A549 (cell line): Measurements from ENCODE around the gene TNFAIP2. TPM values are rescaled to one million over a fixed set of nuclear protein-coding genes. Genes with fewer than 3 reads are reported as not detected.

ENCODE experiments used
- ATAC-seq, 2 experiments: fragments of 200-7000 bp in 1 of 2; fragments of >200 bp in 1 of 2; cut with Nextera tagmentation in 1 of 2; cut with Tn5 transposase in 1 of 2; 3 replicates each; pipeline versions ENCODE4 v1.8.0 to v1.9.1; 2018 to 2020; ENCODE audit warnings: mild to moderate bottlenecking in 1 of 2, moderate library complexity in 1 of 2
- CTCF ChIA-PET: fragments of 300-600 bp; sonication (Branson Sonifier 250); formaldehyde crosslinking; extraction: SDS; loops from one replicate; lab custom pipeline; 2021; ENCODE audit warnings: antibody characterized with exemption, inconsistent platforms; lab: Yijun Ruan, JAX
- POLR2A ChIA-PET: fragments of 350-600 bp; formaldehyde crosslinking; extraction: SDS; loops from one replicate; lab custom pipeline; 2021; ENCODE audit warnings: antibody characterized with exemption, inconsistent platforms; lab: Yijun Ruan, JAX
- DNase-seq, 2 experiments: peaks; one replicate each; pipeline versions ENCODE4 v3.0.0 to v3.0.0-alpha.2; 2011 to 2016; ENCODE audit warnings: low read depth in 1 of 2, low spot score in 1 of 2
- FAIRE-seq: peaks from 2 replicates; lab custom pipeline; 2011; peaks lifted over from hg19 to GRCh38; lab: Jason Lieb, UNC
- H3K27ac ChIP-seq, 2 experiments: fragments of >200 bp; sonication (Bioruptor Twin); formaldehyde crosslinking; 3 replicates each; pipeline ENCODE4 v1.5.1; 2016 to 2017
- H3K4me1 ChIP-seq: fragments of >200 bp; sonication (Bioruptor Twin); formaldehyde crosslinking; 3 replicates; pipeline ENCODE4 v1.6.1; 2016
- H3K4me2 ChIP-seq: fragments of >200 bp; sonication (Bioruptor Twin); formaldehyde crosslinking; 3 replicates; pipeline ENCODE4 v1.6.1; 2016
- H3K4me3 ChIP-seq: fragments of >200 bp; sonication (Bioruptor Twin); formaldehyde crosslinking; 3 replicates; pipeline ENCODE4 v1.5.1; 2016
- H3K9me3 ChIP-seq: fragments of >200 bp; sonication (Bioruptor Twin); formaldehyde crosslinking; 3 replicates; pipeline ENCODE4 v1.6.1; 2016
- ATOH8 ChIP-seq: fragments of 250-450 bp; sonication (Bioruptor Pico); IDR thresholded peaks from 2 replicates; pipeline ENCODE4 v1.5.0; 2020; ENCODE audit warnings: low read depth, mild to moderate bottlenecking, moderate library complexity
- CBX2 ChIP-seq: fragments of 200-600 bp; sonication (generic); IDR thresholded peaks from 2 replicates; pipeline ENCODE4 v1.6.1; 2016; ENCODE audit warnings: low read depth, mild to moderate bottlenecking, borderline replicate concordance
- CEBPB ChIP-seq, 2 experiments: fragments of >200 bp in 1 of 2; sonication (Bioruptor Twin) in 1 of 2; formaldehyde crosslinking in 1 of 2; IDR thresholded peaks; 2 replicates each; pipeline ENCODE4 v1.6.1; 2012 to 2016
- CHD4 ChIP-seq: fragments of 200-600 bp; sonication (generic); IDR thresholded peaks from 2 replicates; pipeline ENCODE4 v1.6.1; 2016; ENCODE audit warnings: antibody characterized with exemption, mild to moderate bottlenecking, borderline replicate concordance
- CTCF ChIP-seq: fragments of >200 bp; sonication (Bioruptor Twin); formaldehyde crosslinking; IDR thresholded peaks from 3 replicates; pipeline ENCODE4 v1.5.1; 2016
- ESRRA ChIP-seq: fragments of 150-350 bp; IDR thresholded peaks from 2 replicates; pipeline ENCODE4 v1.6.1; 2014; ENCODE audit warnings: mild to moderate bottlenecking, low read length, borderline replicate concordance
- FOSB ChIP-seq: fragments of 250-450 bp; sonication (Bioruptor Pico); IDR thresholded peaks from 2 replicates; pipeline ENCODE4 v1.5.0; 2020; ENCODE audit warnings: mild to moderate bottlenecking, moderate library complexity
- FOXS1 ChIP-seq: fragments of 250-450 bp; sonication (Bioruptor Pico); IDR thresholded peaks from 2 replicates; pipeline ENCODE4 v1.5.0; 2020; ENCODE audit warnings: mild to moderate bottlenecking, moderate library complexity
- HEYL ChIP-seq: fragments of 250-450 bp; sonication (Bioruptor Pico); IDR thresholded peaks from 2 replicates; pipeline ENCODE4 v1.8.0; 2021; ENCODE audit warnings: mild to moderate bottlenecking, moderate library complexity
- KDM1A ChIP-seq: fragments of 200-600 bp; sonication (generic); IDR thresholded peaks from 2 replicates; pipeline ENCODE4 v1.6.1; 2016; ENCODE audit warnings: low read depth, mild to moderate bottlenecking
- MAFK ChIP-seq: fragments of 450-650 bp; IDR thresholded peaks from 2 replicates; pipeline ENCODE4 v1.6.1; 2014; ENCODE audit not compliant: partially characterized antibody
- NPAS2 ChIP-seq: fragments of 250-450 bp; sonication (Bioruptor Pico); IDR thresholded peaks from 2 replicates; pipeline ENCODE4 v1.8.0; 2022; ENCODE audit warnings: mild to moderate bottlenecking, moderate library complexity, borderline replicate concordance
- RAD21 ChIP-seq, 2 experiments: fragments of >200 bp in 1 of 2; sonication (Bioruptor Twin) in 1 of 2; formaldehyde crosslinking in 1 of 2; IDR thresholded peaks in 1 of 2; conservative IDR thresholded peaks in 1 of 2; 2 replicates in 1 of 2; 3 replicates in 1 of 2; pipeline ENCODE4 v1.6.1; 2012 to 2018; ENCODE audit warnings: inconsistent platforms in 1 of 2
- RARB ChIP-seq: fragments of 250-450 bp; sonication (Bioruptor Pico); IDR thresholded peaks from 2 replicates; pipeline ENCODE4 v1.8.0; 2021; ENCODE audit warnings: mild to moderate bottlenecking, moderate library complexity
- RCOR1 ChIP-seq: fragments of 150-350 bp; IDR thresholded peaks from 2 replicates; pipeline ENCODE4 v1.6.1; 2014; ENCODE audit warnings: antibody characterized with exemption, low read length, low read depth
- TP53 ChIP-seq: fragments of 250-450 bp; sonication (Bioruptor Pico); IDR thresholded peaks from 2 replicates; pipeline ENCODE4 v1.5.0; 2021; ENCODE audit warnings: mild to moderate bottlenecking, moderate library complexity
- ZC3H11A ChIP-seq: fragments of 450-650 bp; IDR thresholded peaks from 2 replicates; pipeline ENCODE4 v1.6.1; 2014; ENCODE audit warnings: antibody characterized with exemption, mild to moderate bottlenecking
- ZNF302 ChIP-seq: fragments of 250-450 bp; sonication (Bioruptor Pico); IDR thresholded peaks from 2 replicates; pipeline ENCODE4 v1.9.0; 2021; ENCODE audit warnings: inconsistent platforms, mild to moderate bottlenecking, moderate library complexity
- ZSCAN20 ChIP-seq: fragments of 250-450 bp; sonication (Bioruptor Pico); IDR thresholded peaks from 2 replicates; pipeline ENCODE4 v1.8.0; 2022; ENCODE audit warnings: mild to moderate bottlenecking, moderate library complexity
- WGBS: methylation state at CpG from one replicate; pipeline ENCODE4 v1.1.6; 2017; ENCODE audit errors: missing lambda C conversion rate; 5-methylcytosine and 5-hydroxymethylcytosine counted together
- polyA plus RNA-seq, 4 experiments: library from polyadenylated mRNA; depleted of rRNA in 3 of 4; stranded (reverse); fragments of >200 nt; fragmentation: RNase III in 1 of 4; extraction: RNeasy Plus Mini Kit Qiagen cat#74134 plus additional on column Dnase treatment in 1 of 4; gene quantifications; 2 replicates in 3 of 4; 3 replicates in 1 of 4; pipeline ENCODE4 v1.2.3, GENCODE V29; 2011 to 2017

TNFAIP2 gene
- polyA plus RNA-seq, 2 of the 4 experiments (the other 2 are of a cell fraction): 222 to 254 TPM

- FAIRE-seq (no peak), DNase-seq (no peak), ATAC-seq (no peak)
- no peak overlapping the region for H3K4me3 ChIP-seq
- peaks cover 19% of the 10 kb centered on the region for H3K4me1 ChIP-seq
- no peaks in the 10 kb centered on the region for H3K9me3 ChIP-seq
- H3K27ac ChIP-seq: peak overlapping the region in 1 of 2 experiments; percentile 31; a peak in 1 of 6 replicates
- ChIA-PET CTCF (interaction anchor here (0.8 to 6.3 kb wide), 6 partner anchors 11 to 134 kb away, joined by 3 to 57 read pairs (median 4); no protein-coding TSS in a partner anchor), POLR2A (no interaction called here)
- no peak overlapping the region for H3K4me2 ChIP-seq
- TF ChIP-seq TP53 (CRISPR knock-in tag) (no peak), CBX2 (no peak), ZC3H11A (no peak), ESRRA (no peak), RARB (no peak), RAD21 (conservative IDR thresholded peaks at IDR 0.05 in 1 of 2, IDR thresholded peaks at IDR 0.05 in 1 of 2) (no peak)
- TF ChIP-seq, all 56 proteins: peak for 0
- 45% methylated on average over 1 of the region's 1 CpG for WGBS
These were observed 35.4 kb downstream of the TNFAIP2 start for GRCh38 chr14:103158688-103159087.

- CTCF ChIA-PET: interaction anchor here (1.2 to 4.0 kb wide), 4 partner anchors 18 to 55 kb away, joined by 3 to 20 read pairs (median 4); no protein-coding TSS in a partner anchor
- no peaks in the 10 kb centered on the region for H3K9me3 ChIP-seq
- peak overlapping the region in 1 of 2 experiments; percentile 1; a peak in 2 of 6 replicates for H3K27ac ChIP-seq
- TF ChIP-seq ZSCAN20 (CRISPR knock-in tag) (no peak), KDM1A (no peak), FOSB (CRISPR knock-in tag) (no peak)
- TF ChIP-seq, all 56 proteins: peak for 0
- Histone ChIP-seq H3K4me1 (peaks cover 6% of the 10 kb centered on the region), H3K4me2 (no peak overlapping the region), H3K4me3 (no peak overlapping the region)
- WGBS: 79% methylated on average over 13 of the region's 13 CpGs
- ATAC-seq (no peak), DNase-seq (no peak), FAIRE-seq (no peak)
- POLR2A ChIA-PET: no interaction called here
These were observed 37.2 kb downstream of the TNFAIP2 start for GRCh38 chr14:103160321-103161053.

GRCh38 chr14:103161054-103161397 lies 37.8 kb downstream of the TNFAIP2 start:
- CTCF ChIA-PET: interaction anchor here (0.9 to 4.0 kb wide), 8 partner anchors 10 to 132 kb away, joined by 3 to 20 read pairs (median 4); no protein-coding TSS in a partner anchor

GRCh38 chr14:103163199-103163598 lies 39.9 kb downstream of the TNFAIP2 start:
- POLR2A ChIA-PET: no interaction called here
- TF ChIP-seq ZSCAN20 (CRISPR knock-in tag): no peak
- no peak for TF ChIP-seq CHD4
- no peak for TF ChIP-seq FOXS1 (CRISPR knock-in tag)
- no peak for TF ChIP-seq CTCF
- TF ChIP-seq HEYL: no peak
- no peak for TF ChIP-seq RAD21 (conservative IDR thresholded peaks at IDR 0.05 in 1 of 2, IDR thresholded peaks at IDR 0.05 in 1 of 2)
- TF ChIP-seq ZC3H11A: no peak
- TF ChIP-seq MAFK: no peak
- no peak for TF ChIP-seq ATOH8 (CRISPR knock-in tag)
- ATAC-seq (no peak), DNase-seq (no peak), FAIRE-seq (no peak)
- 85% methylated on average over 5 of the region's 5 CpGs for WGBS
- Histone ChIP-seq H3K27ac (no peak overlapping the region), H3K4me2 (no peak overlapping the region), H3K4me3 (no peak overlapping the region), H3K4me1 (no peaks in the 10 kb centered on the region; the same call in 2 of the 3 replicates), H3K9me3 (no peaks in the 10 kb centered on the region)
- CTCF ChIA-PET: interaction anchor here (1.3 to 4.0 kb wide), 4 partner anchors 16 to 58 kb away, joined by 3 to 20 read pairs (median 6); no protein-coding TSS in a partner anchor

More at GRCh38 chr14:103161054-103161397, 37.8 kb downstream of the TNFAIP2 start:
- POLR2A ChIA-PET: no interaction called here
- H3K27ac ChIP-seq: peak overlapping the region in 1 of 2 experiments; percentile 1; a peak in 2 of 6 replicates
- DNase-seq (no peak), FAIRE-seq (no peak)
- 68% methylated on average over 4 of the region's 4 CpGs for WGBS
- H3K4me3 ChIP-seq: no peak overlapping the region
- H3K9me3 ChIP-seq: no peaks in the 10 kb centered on the region
- TF ChIP-seq NPAS2 (CRISPR knock-in tag) (no peak), ZNF302 (CRISPR knock-in tag) (no peak), RCOR1 (no peak), CEBPB (IDR thresholded peaks at IDR 0.05) (no peak)
- TF ChIP-seq, all 56 proteins: peak for 0
- H3K4me1 ChIP-seq: peaks cover under 1% of the 10 kb centered on the region; the same call in 1 of the 3 replicates
- no peak overlapping the region for H3K4me2 ChIP-seq
- ATAC-seq: no peak
